IMR-90 (cell line): ENCODE measurements around the gene KRT1. TPM values are rescaled to one million over a fixed set of nuclear protein-coding genes. Genes with fewer than 3 reads are reported as not detected.

ENCODE experiments used
- ATAC-seq: fragments of 200-7000 bp; cut with Tn5 transposase; 2 replicates; pipeline ENCODE4 v1.9.1; 2020; ENCODE audit warnings: low read depth, mild to moderate bottlenecking, moderate library complexity
- BruUV-seq: library from RNA; stranded (reverse); fragments of 400-500 nt; replicated peaks from 2 replicates; lab custom pipeline; 2021; lab: Mats Ljungman, UMichigan
- CTCF ChIA-PET: fragments of 300-600 bp; formaldehyde crosslinking; extraction: SDS; loops from one replicate; lab custom pipeline; 2021; ENCODE audit warnings: antibody characterized with exemption; lab: Yijun Ruan, JAX
- POLR2A ChIA-PET: fragments of 300-600 bp; sonication (Branson Sonifier 250); formaldehyde crosslinking; loops from one replicate; lab custom pipeline; 2022; ENCODE audit warnings: antibody characterized with exemption; ENCODE audit not compliant: unreplicated experiment; lab: Charles Lee
- DNase-seq: peaks from one replicate; pipeline ENCODE4 v3.0.0; 2013
- H2AFZ ChIP-seq: replicated peaks from 2 replicates; pipeline ENCODE3; 2013; ENCODE audit warnings: low read length, mild to moderate bottlenecking; ENCODE audit not compliant: poor library complexity
- H2AK5ac ChIP-seq: 2 replicates; pipeline ENCODE4 v1.6.1; 2013; ENCODE audit warnings: low read depth, low read length, inconsistent platforms
- H2AK9ac ChIP-seq: replicated peaks from 2 replicates; pipeline ENCODE3; 2013; ENCODE audit warnings: mild to moderate bottlenecking, low read depth, low read length, moderate library complexity; ENCODE audit not compliant: poor library complexity
- H2BK120ac ChIP-seq: 2 replicates; pipeline ENCODE4 v1.6.1; 2013; ENCODE audit warnings: low read depth, low read length, inconsistent platforms
- H2BK15ac ChIP-seq: 3 replicates; pipeline ENCODE4 v1.6.1; 2013; ENCODE audit warnings: low read depth, low read length, inconsistent platforms
- H2BK20ac ChIP-seq: 2 replicates; pipeline ENCODE4 v1.6.1; 2013; ENCODE audit warnings: low read depth, mild to moderate bottlenecking, inconsistent platforms, low read length, moderate library complexity
- H2BK5ac ChIP-seq: 2 replicates; pipeline ENCODE4 v1.6.1; 2013; ENCODE audit warnings: mild to moderate bottlenecking, low read depth, low read length, inconsistent platforms; ENCODE audit not compliant: poor library complexity, severe bottlenecking
- H3K14ac ChIP-seq: replicated peaks from 2 replicates; pipeline ENCODE4 v1.6.1; 2013; ENCODE audit warnings: low read depth, low read length, inconsistent platforms
- H3K18ac ChIP-seq: 2 replicates; pipeline ENCODE4 v1.6.1; 2013; ENCODE audit warnings: low read depth, low read length, control low read depth
- H3K23ac ChIP-seq: 2 replicates; pipeline ENCODE4 v1.6.1; 2013; ENCODE audit warnings: low read depth, low read length, inconsistent platforms
- H3K27ac ChIP-seq: 2 replicates; pipeline ENCODE4 v1.5.1; 2013; ENCODE audit warnings: mild to moderate bottlenecking, control low read depth, low read length; ENCODE audit not compliant: insufficient read depth
- H3K27me3 ChIP-seq: 2 replicates; pipeline ENCODE4 v1.6.1; 2013; ENCODE audit warnings: low read length; ENCODE audit not compliant: control insufficient read depth, insufficient read depth
- H3K36me3 ChIP-seq: 2 replicates; pipeline ENCODE4 v1.6.1; 2013; ENCODE audit warnings: low read length, mixed read lengths; ENCODE audit not compliant: control insufficient read depth, insufficient read depth
- H3K4ac ChIP-seq: 2 replicates; pipeline ENCODE4 v1.6.1; 2013; ENCODE audit warnings: low read depth, low read length, inconsistent platforms
- H3K4me1 ChIP-seq: 2 replicates; pipeline ENCODE4 v1.6.1; 2013; ENCODE audit warnings: low read length, mixed read lengths; ENCODE audit not compliant: control insufficient read depth, insufficient read depth
- H3K4me2 ChIP-seq: 2 replicates; pipeline ENCODE4 v1.6.1; 2013; ENCODE audit warnings: low read depth, mild to moderate bottlenecking, control low read depth, low read length, moderate library complexity
- H3K4me3 ChIP-seq: 2 replicates; pipeline ENCODE4 v1.5.1; 2013; ENCODE audit warnings: low read depth, mild to moderate bottlenecking, control low read depth, low read length, moderate library complexity; ENCODE audit not compliant: insufficient read depth
- H3K56ac ChIP-seq: 2 replicates; pipeline ENCODE4 v1.6.1; 2013; ENCODE audit warnings: low read length, inconsistent platforms; ENCODE audit not compliant: insufficient read depth; ENCODE audit errors: extremely low read depth
- H3K79me1 ChIP-seq, 2 experiments: 2 replicates each; pipeline ENCODE4 v1.6.1; 2013; ENCODE audit warnings: low read length in 2 of 2, inconsistent platforms in 1 of 2, low read depth in 1 of 2
- H3K9ac ChIP-seq: 2 replicates; pipeline ENCODE4 v1.6.1; 2013; ENCODE audit warnings: low read depth, low read length, control low read depth
- H3K9me1 ChIP-seq: 2 replicates; pipeline ENCODE4 v1.6.1; 2013; ENCODE audit warnings: low read length, inconsistent platforms; ENCODE audit not compliant: insufficient read depth
- H3K9me3 ChIP-seq: 2 replicates; pipeline ENCODE4 v1.6.1; 2013; ENCODE audit warnings: low read length; ENCODE audit not compliant: control insufficient read depth, insufficient read depth
- H4K20me1 ChIP-seq: 2 replicates; pipeline ENCODE4 v1.6.1; 2013; ENCODE audit warnings: low read length, inconsistent platforms; ENCODE audit not compliant: insufficient read depth
- H4K5ac ChIP-seq: 2 replicates; pipeline ENCODE4 v1.6.1; 2013; ENCODE audit warnings: mild to moderate bottlenecking, low read depth, low read length, control low read depth
- H4K8ac ChIP-seq, 2 experiments: 2 replicates each; pipeline ENCODE4 v1.6.1; 2013; ENCODE audit warnings: low read depth in 2 of 2, low read length in 2 of 2, control low read depth in 1 of 2, inconsistent platforms in 1 of 2
- H4K91ac ChIP-seq: 2 replicates; pipeline ENCODE4 v1.6.1; 2013; ENCODE audit warnings: low read depth, low read length, inconsistent platforms; ENCODE audit not compliant: insufficient read depth
- BHLHE40 ChIP-seq: fragments of 150-350 bp; IDR thresholded peaks from 2 replicates; pipeline ENCODE4 v1.6.1; 2016; ENCODE audit warnings: mild to moderate bottlenecking, low read depth, low read length
- CEBPB ChIP-seq: IDR thresholded peaks from 2 replicates; pipeline ENCODE4 v1.6.1; 2012; ENCODE audit warnings: low read depth, low read length, improper control_type of control experiment
- CHD1 ChIP-seq: IDR thresholded peaks from 2 replicates; pipeline ENCODE4 v1.6.1; 2012; ENCODE audit warnings: low read depth, low read length, improper control_type of control experiment
- CTCF ChIP-seq: conservative IDR thresholded peaks from 2 replicates; pipeline ENCODE4 v1.5.1; 2012; ENCODE audit warnings: mild to moderate bottlenecking, low read depth, low read length, improper control_type of control experiment
- ELK1 ChIP-seq: fragments of 150-350 bp; IDR thresholded peaks from 2 replicates; pipeline ENCODE4 v1.6.1; 2016; ENCODE audit warnings: low read depth, mild to moderate bottlenecking, low read length, moderate library complexity, borderline replicate concordance
- FOS ChIP-seq: fragments of 150-350 bp; IDR thresholded peaks from 2 replicates; pipeline ENCODE4 v1.6.1; 2016; ENCODE audit warnings: low read depth, low read length
- MAFK ChIP-seq: IDR thresholded peaks from 2 replicates; pipeline ENCODE4 v1.6.1; 2012; ENCODE audit warnings: low read depth, low read length, improper control_type of control experiment
- MAZ ChIP-seq: IDR thresholded peaks from 2 replicates; pipeline ENCODE4 v1.6.1; 2012; ENCODE audit warnings: low read depth, mild to moderate bottlenecking, low read length, improper control_type of control experiment, moderate library complexity, borderline replicate concordance
- MXI1 ChIP-seq: IDR thresholded peaks from 2 replicates; pipeline ENCODE4 v1.6.1; 2012; ENCODE audit warnings: low read depth, mild to moderate bottlenecking, low read length, moderate library complexity, borderline replicate concordance
- NFE2L2 ChIP-seq: fragments of 150-350 bp; IDR thresholded peaks from 2 replicates; pipeline ENCODE4 v1.6.1; 2016; ENCODE audit warnings: low read depth, mild to moderate bottlenecking, low read length
- POLR2A ChIP-seq: IDR thresholded peaks from 2 replicates; pipeline ENCODE4 v1.6.1; 2012; ENCODE audit warnings: mild to moderate bottlenecking, low read depth, low read length
- RAD21 ChIP-seq: IDR thresholded peaks from 2 replicates; pipeline ENCODE4 v1.6.1; 2012; ENCODE audit warnings: low read length, improper control_type of control experiment
- RCOR1 ChIP-seq: IDR thresholded peaks from 2 replicates; pipeline ENCODE4 v1.6.1; 2012; ENCODE audit warnings: mild to moderate bottlenecking, low read length, improper control_type of control experiment; ENCODE audit not compliant: insufficient replicate concordance
- RFX5 ChIP-seq: IDR thresholded peaks from 2 replicates; pipeline ENCODE4 v1.8.0; 2012; ENCODE audit warnings: low read depth, mild to moderate bottlenecking, low read length, moderate library complexity
- SMC3 ChIP-seq: fragments of 150-350 bp; IDR thresholded peaks from 2 replicates; pipeline ENCODE4 v1.6.1; 2016; ENCODE audit warnings: low read depth, mild to moderate bottlenecking, antibody characterized with exemption, low read length, moderate library complexity
- USF2 ChIP-seq: fragments of 150-350 bp; IDR thresholded peaks from 2 replicates; pipeline ENCODE4 v1.6.1; 2017; ENCODE audit warnings: mild to moderate bottlenecking, antibody characterized with exemption, low read length, low read depth
- WGBS, 2 experiments: methylation state at CpG; one replicate each; pipeline versions ENCODE4 v1.1.5 to v1.1.7; 2013; ENCODE audit warnings: missing lambda C conversion rate in 2 of 2; ENCODE audit not compliant: insufficient read length in 1 of 2; ENCODE audit errors: extremely low coverage in 2 of 2; 5-methylcytosine and 5-hydroxymethylcytosine counted together
- dilution Hi-C: fragments of 300-500 bp; cut with HindIII; formaldehyde crosslinking; loops from one replicate; pipeline ENCODE4 v1.14.3; 2018; ENCODE audit warnings: low sequenced_read_pairs; ENCODE audit not compliant: unreplicated experiment
- in situ Hi-C: fragments of 300-500 bp; cut with MboI; formaldehyde crosslinking; loops from 3 replicates; pipeline ENCODE4 v1.14.3; 2019; ENCODE audit warnings: low sequenced_read_pairs, inconsistent platforms, mixed read lengths
- intact Hi-C: fragments of 100-400 bp; cut with micrococcal nuclease; formaldehyde crosslinking; loops from 2 replicates; pipeline ENCODE4 v1.10.0; 2022
- polyA plus RNA-seq, 3 experiments: library from polyadenylated mRNA; depleted of rRNA; stranded (reverse); fragments of >200 nt; gene quantifications; 2 replicates each; pipeline ENCODE4 v1.2.3, GENCODE V29; 2012; ENCODE audit warnings: low replicate concordance in 1 of 3
- total RNA-seq: library from RNA; depleted of rRNA; stranded (reverse); fragments of >200 nt; gene quantifications from 2 replicates; pipeline ENCODE4 v1.2.3, GENCODE V29; 2012

Gene KRT1
- total and polyA plus RNA-seq, 2 of the 4 experiments (the other 2 are of a cell fraction), result not detected

- 13% methylated on average over 6 of the region's 8 CpGs; no CpG with 5 or more reads in 1 of the 2 experiments for WGBS, 2 experiments
- H3K79me1 ChIP-seq, result no peaks in the 10 kb centered on the region
- no peak for TF ChIP-seq RCOR1
- no peak for TF ChIP-seq CEBPB
- no peak for TF ChIP-seq POLR2A
- TF ChIP-seq ELK1, result no peak
- no peak for TF ChIP-seq CHD1
- no peak for TF ChIP-seq RAD21
- TF ChIP-seq RFX5, result no peak
- TF ChIP-seq FOS, result no peak
- no peak for TF ChIP-seq USF2
- no peak for TF ChIP-seq MXI1
- TF ChIP-seq CTCF, result no peak
- TF ChIP-seq SMC3, result no peak
- no peak for TF ChIP-seq NFE2L2
- TF ChIP-seq MAFK, result no peak
- TF ChIP-seq MAZ, result no peak
- TF ChIP-seq BHLHE40, result no peak
Observed at GRCh38 chr12:52692254-52692653, 12.0 kb upstream of the KRT1 start.

More at GRCh38 chr12:52692254-52692653, 12.0 kb upstream of the KRT1 start:
- intact Hi-C loops (no loop called here), dilution Hi-C loops (no loop called here), in situ Hi-C loops (no loop called here)
- Histone ChIP-seq H3K18ac (no peak overlapping the region), H3K4me2 (no peak overlapping the region), H2AFZ (no peak overlapping the region), H3K4me3 (no peak overlapping the region), H2BK5ac (no peak overlapping the region), H4K20me1 (no peaks in the 10 kb centered on the region), H3K14ac (no peak overlapping the region), H3K4ac (no peak overlapping the region), H3K27ac (no peak overlapping the region), H4K5ac (no peak overlapping the region), H4K8ac (no peak overlapping the region), H3K23ac (no peak overlapping the region), H3K56ac (no peak overlapping the region), H4K91ac (no peak overlapping the region), H2BK15ac (no peak overlapping the region), H3K36me3 (no peaks in the 10 kb centered on the region), H3K9me3 (no peaks in the 10 kb centered on the region), H2AK5ac (no peak overlapping the region), H3K27me3 (peaks cover 60% of the 10 kb centered on the region), H2AK9ac (no peak overlapping the region), H2BK120ac (no peak overlapping the region), H2BK20ac (no peak overlapping the region), H3K4me1 (peaks cover 2% of the 10 kb centered on the region; the same call in 1 of the 2 replicates), H3K9ac (no peak overlapping the region), H3K9me1 (no peaks in the 10 kb centered on the region)
- ChIA-PET CTCF (interaction anchor here (0.6 kb wide), 1 partner anchor 16 kb away, joined by 3 read pairs; no protein-coding TSS in a partner anchor), POLR2A (no interaction called here)
- ATAC-seq, result no peak
- no peak for DNase-seq
- BruUV-seq, result no TSS peak
